ENCODE data around the gene TSGA10IP.

TSGA10IP gene

GRCh38 chr11:65945430-65945911 lies at the start of gene TSGA10IP:
TSGA10IP (plus strand) TSS chr11:65945480; CDS start chr11:65945676, 196 bp downstream.
- DNase-seq = no peak

- DNase-seq = no peak
Measured at GRCh38 chr11:65895482-65895981, 49.7 kb upstream of the TSGA10IP start.

GRCh38 chr11:65896034-65896999 lies 49.0 kb upstream of the TSGA10IP start:
- DNase-seq = no peak

GRCh38 chr11:65897020-65897471 lies 48.2 kb upstream of the TSGA10IP start:
- DNase-seq = peak; percentile 54

- no peak for DNase-seq
Measured at GRCh38 chr11:65898656-65899355, 46.5 kb upstream of the TSGA10IP start.

- DNase-seq = peak; percentile 82
Measured at GRCh38 chr11:65899356-65900124, 45.7 kb upstream of the TSGA10IP start.

GRCh38 chr11:65900125-65900898 lies 45.0 kb upstream of the TSGA10IP start, which contains the start of gene FOSL1:
FOSL1 (minus strand) TSS chr11:65900388; CDS start chr11:65900339, 49 bp downstream.
- peak; percentile 96 for DNase-seq

- DNase-seq = no peak
Measured at GRCh38 chr11:65900899-65901180, 44.4 kb upstream of the TSGA10IP start.

- DNase-seq = no peak
Measured at GRCh38 chr11:65903068-65903481, 42.2 kb upstream of the TSGA10IP start.

GRCh38 chr11:65903715-65904114 lies 41.6 kb upstream of the TSGA10IP start:
- no peak for DNase-seq

- DNase-seq = no peak
Measured at GRCh38 chr11:65906602-65907001, 38.7 kb upstream of the TSGA10IP start.

GRCh38 chr11:65907878-65908277 lies 37.4 kb upstream of the TSGA10IP start:
- DNase-seq = no peak

- DNase-seq = no peak
Measured at GRCh38 chr11:65911682-65912568, 33.4 kb upstream of the TSGA10IP start.

- no peak for DNase-seq
Measured at GRCh38 chr11:65912845-65913244, 32.4 kb upstream of the TSGA10IP start.

- DNase-seq = no peak
Measured at GRCh38 chr11:65915101-65915820, 30.0 kb upstream of the TSGA10IP start.

GRCh38 chr11:65915821-65916251 lies 29.4 kb upstream of the TSGA10IP start:
- no peak for DNase-seq

- DNase-seq = no peak
Measured at GRCh38 chr11:65916391-65916790, 28.9 kb upstream of the TSGA10IP start.

- no peak for DNase-seq
Measured at GRCh38 chr11:65917077-65917433, 28.2 kb upstream of the TSGA10IP start.

- no peak for DNase-seq
Measured at GRCh38 chr11:65917434-65918210, 27.7 kb upstream of the TSGA10IP start.
